ENCODE results near the gene HOTAIR.

- TF ChIP-seq CTCF (IDR thresholded peaks at IDR 0.05) (no peak), POLR2A (IDR thresholded peaks at IDR 0.05) (no peak), EP300 (IDR thresholded peaks at IDR 0.05) (no peak)
These were observed 24.3 kb downstream of the HOTAIR start for GRCh38 chr12:53950437-53950773.
